ENCODE measurements around the gene WFIKKN2. TPM values are rescaled to one million over a fixed set of nuclear protein-coding genes. Genes with fewer than 3 reads are reported as not detected.

WFIKKN2 gene
- total RNA-seq, 1 experiment from 2014 or later: not detected

DNA sequence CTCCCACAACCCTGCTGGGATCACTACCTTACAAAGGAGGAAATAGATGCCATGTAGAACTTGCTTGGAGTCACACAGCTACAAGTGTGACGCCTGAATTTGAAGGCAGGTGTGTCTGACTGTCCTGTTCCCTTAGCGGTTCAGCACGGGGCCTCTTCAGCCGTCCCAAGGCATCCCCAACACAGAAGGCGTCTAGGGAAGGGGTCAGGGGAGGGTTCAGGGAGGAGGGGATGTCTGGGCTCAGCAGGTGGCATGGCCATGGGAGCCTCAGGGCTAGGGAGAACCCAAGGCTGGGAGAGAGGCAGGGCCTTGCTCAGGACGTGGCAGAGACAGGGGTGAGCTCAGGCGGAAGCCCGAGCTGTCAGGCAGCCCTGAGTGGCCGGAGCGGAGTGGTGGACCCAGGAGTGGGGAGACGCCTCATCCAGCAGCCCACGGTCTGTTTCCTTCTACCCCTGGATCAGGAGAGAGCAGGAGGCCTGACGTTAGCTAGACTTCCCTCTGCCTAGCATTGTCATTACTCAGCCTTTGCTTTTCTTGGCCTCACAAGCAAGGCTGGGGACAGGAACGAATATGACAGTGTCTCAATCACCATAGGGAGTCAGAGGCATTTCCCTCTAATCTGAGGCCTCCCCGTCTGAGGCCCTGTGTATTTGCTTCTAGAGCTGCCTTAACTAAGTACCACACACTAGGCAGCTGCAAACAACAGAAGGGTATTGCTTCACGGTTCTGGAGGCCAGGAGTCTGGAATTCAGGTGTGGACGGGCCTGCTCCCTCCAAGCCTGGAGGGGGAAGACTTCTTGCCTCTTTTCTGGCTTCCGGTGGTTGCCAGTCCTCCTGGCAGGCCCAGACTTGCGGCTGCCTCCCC lies 36.7 kb upstream of the WFIKKN2 start:
- Histone ChIP-seq H3K9ac (ENCODE audit: low read length) (no peak overlapping the region), H3K27ac (ENCODE audit: low read length) (no peak overlapping the region), H3K79me2 (ENCODE audit: low read length) (no peaks in the 10 kb centered on the region), H3F3A (ENCODE audit: low read length, unreplicated experiment) (no peaks in the 10 kb centered on the region), H2AFZ (ENCODE audit: low read length) (no peak overlapping the region), H3K9me3 (ENCODE audit: low read length) (no peaks in the 10 kb centered on the region), H3K4me1 (ENCODE audit: insufficient read depth, low read length) (no peaks in the 10 kb centered on the region), H3K27me3 (ENCODE audit: low read length) (no peaks in the 10 kb centered on the region), H3K4me3 (ENCODE audit: low read length) (no peak overlapping the region), H3K9me2 (replicated peaks; ENCODE audit: low read length) (no peaks in the 10 kb centered on the region), H3K36me3 (ENCODE audit: low read depth, low read length) (no peaks in the 10 kb centered on the region), H4K20me1 (ENCODE audit: low read length) (no peaks in the 10 kb centered on the region), H3K4me2 (ENCODE audit: low read length) (no peak overlapping the region)
- DNase-seq (no peak), ATAC-seq (peak; percentile 26; the same call in 1 of the 2 replicates)
- no TSS peak for BruUV-seq (replicated peaks)
- ChIA-PET CTCF (interaction anchor here (0.5 kb wide), 1 partner anchor 294 kb away, joined by 12 read pairs; no protein-coding TSS in a partner anchor), POLR2A (ENCODE audit: unreplicated experiment) (no interaction called here)
- intact Hi-C loops (cut with micrococcal nuclease): no loop called here
- TF ChIP-seq EZH2phosphoT487 (IDR thresholded peaks at IDR 0.05; ENCODE audit: borderline replicate concordance, low read length): no peak
- TF ChIP-seq, protein P1, sequence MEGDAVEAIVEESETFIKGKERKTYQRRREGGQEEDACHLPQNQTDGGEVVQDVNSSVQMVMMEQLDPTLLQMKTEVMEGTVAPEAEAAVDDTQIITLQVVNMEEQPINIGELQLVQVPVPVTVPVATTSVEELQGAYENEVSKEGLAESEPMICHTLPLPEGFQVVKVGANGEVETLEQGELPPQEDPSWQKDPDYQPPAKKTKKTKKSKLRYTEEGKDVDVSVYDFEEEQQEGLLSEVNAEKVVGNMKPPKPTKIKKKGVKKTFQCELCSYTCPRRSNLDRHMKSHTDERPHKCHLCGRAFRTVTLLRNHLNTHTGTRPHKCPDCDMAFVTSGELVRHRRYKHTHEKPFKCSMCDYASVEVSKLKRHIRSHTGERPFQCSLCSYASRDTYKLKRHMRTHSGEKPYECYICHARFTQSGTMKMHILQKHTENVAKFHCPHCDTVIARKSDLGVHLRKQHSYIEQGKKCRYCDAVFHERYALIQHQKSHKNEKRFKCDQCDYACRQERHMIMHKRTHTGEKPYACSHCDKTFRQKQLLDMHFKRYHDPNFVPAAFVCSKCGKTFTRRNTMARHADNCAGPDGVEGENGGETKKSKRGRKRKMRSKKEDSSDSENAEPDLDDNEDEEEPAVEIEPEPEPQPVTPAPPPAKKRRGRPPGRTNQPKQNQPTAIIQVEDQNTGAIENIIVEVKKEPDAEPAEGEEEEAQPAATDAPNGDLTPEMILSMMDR (conservative IDR thresholded peaks at IDR 0.05; ENCODE audit: low read depth, low read length): no peak
- TF ChIP-seq EZH2 (IDR thresholded peaks at IDR 0.05; ENCODE audit: low read length, unreplicated experiment): no peak

DNA sequence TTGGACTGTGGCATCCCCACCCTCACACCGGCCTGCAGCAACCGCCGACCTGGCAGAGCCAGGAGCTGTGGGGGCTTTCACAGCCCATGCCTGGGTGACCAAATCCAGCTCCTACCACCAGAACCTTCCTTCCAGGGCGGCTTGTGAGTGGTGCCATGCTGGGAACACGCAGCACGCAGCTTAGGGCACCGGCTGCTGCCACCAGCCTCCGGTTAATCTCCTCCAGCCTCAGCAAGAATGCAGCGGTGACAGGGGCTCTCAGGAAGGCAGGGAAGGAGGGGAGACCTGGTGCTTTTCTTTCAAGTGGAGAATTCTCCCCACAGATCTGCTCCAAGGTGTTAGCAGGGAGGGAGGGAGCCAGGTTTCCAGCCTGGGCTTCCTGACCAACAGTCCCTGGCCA lies 35.8 kb upstream of the WFIKKN2 start:
- H3K4me3 ChIP-seq (ENCODE audit: low read length): no peak overlapping the region
- no peaks in the 10 kb centered on the region for H3F3A ChIP-seq (ENCODE audit: low read length, unreplicated experiment)
- TF ChIP-seq, protein P1 (conservative IDR thresholded peaks at IDR 0.05; ENCODE audit: low read depth, low read length): no peak
- TF ChIP-seq EZH2 (IDR thresholded peaks at IDR 0.05; ENCODE audit: low read length, unreplicated experiment) (no peak), EZH2phosphoT487 (IDR thresholded peaks at IDR 0.05; ENCODE audit: borderline replicate concordance, low read length) (no peak)
- no peaks in the 10 kb centered on the region for H3K9me2 ChIP-seq (replicated peaks; ENCODE audit: low read length)
- intact Hi-C loops (cut with micrococcal nuclease): no loop called here
- no peak overlapping the region for H3K4me2 ChIP-seq (ENCODE audit: low read length)
- DNase-seq: no peak
- H3K9ac ChIP-seq (ENCODE audit: low read length): no peak overlapping the region
- H4K20me1 ChIP-seq (ENCODE audit: low read length): no peaks in the 10 kb centered on the region
- no peaks in the 10 kb centered on the region for H3K9me3 ChIP-seq (ENCODE audit: low read length)
- H3K27ac ChIP-seq (ENCODE audit: low read length): no peak overlapping the region
- no peaks in the 10 kb centered on the region for H3K4me1 ChIP-seq (ENCODE audit: insufficient read depth, low read length)
- no peaks in the 10 kb centered on the region for H3K36me3 ChIP-seq (ENCODE audit: low read depth, low read length)
- POLR2A ChIA-PET (ENCODE audit: unreplicated experiment): no interaction called here
- no peaks in the 10 kb centered on the region for H3K27me3 ChIP-seq (ENCODE audit: low read length)
- CTCF ChIA-PET: interaction anchor here (0.5 kb wide), 1 partner anchor 16 kb away, joined by 4 read pairs; no protein-coding TSS in a partner anchor
- H3K79me2 ChIP-seq (ENCODE audit: low read length): no peaks in the 10 kb centered on the region
- no peak for ATAC-seq
- BruUV-seq (replicated peaks): no TSS peak
- no peak overlapping the region for H2AFZ ChIP-seq (ENCODE audit: low read length)

DNA sequence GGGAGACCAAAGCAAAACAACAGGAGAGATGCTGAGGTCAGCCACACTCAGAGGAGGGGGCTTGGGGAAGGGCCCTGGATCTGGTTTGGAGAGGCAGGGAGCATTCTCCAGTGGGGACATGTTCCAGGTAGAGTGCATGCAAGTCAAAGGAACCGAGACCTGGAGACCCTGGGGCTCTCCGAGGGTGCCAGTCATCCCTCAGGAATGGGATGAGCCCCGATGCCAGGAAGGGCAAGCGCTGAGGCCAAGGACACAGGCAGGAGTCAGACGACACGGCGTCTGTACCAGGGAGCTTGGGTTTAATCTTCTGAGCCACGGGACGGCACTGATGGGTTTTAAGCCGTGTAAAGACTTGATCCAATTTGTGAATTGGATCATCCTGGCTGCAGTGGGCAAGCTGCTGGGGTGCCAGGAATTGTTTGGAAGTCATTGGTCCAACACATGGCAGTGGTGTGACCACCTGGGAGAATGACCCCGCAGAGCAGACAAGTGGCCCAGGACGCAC lies 35.1 kb upstream of the WFIKKN2 start:
- POLR2A ChIA-PET (ENCODE audit: unreplicated experiment): no interaction called here
- CTCF ChIA-PET: no interaction called here
- no peak for ATAC-seq

More for the DNA sequence above, 35.1 kb upstream of the WFIKKN2 start:
- no peak overlapping the region for H2AFZ ChIP-seq (ENCODE audit: low read length)
- H3K9me2 ChIP-seq (replicated peaks; ENCODE audit: low read length): no peaks in the 10 kb centered on the region
- H3K79me2 ChIP-seq (ENCODE audit: low read length): no peaks in the 10 kb centered on the region
- no peak for DNase-seq
- no peak overlapping the region for H3K4me2 ChIP-seq (ENCODE audit: low read length)
- intact Hi-C loops (cut with micrococcal nuclease): no loop called here
- H3K27ac ChIP-seq (ENCODE audit: low read length): no peak overlapping the region
- no peaks in the 10 kb centered on the region for H3K36me3 ChIP-seq (ENCODE audit: low read depth, low read length)
- no peaks in the 10 kb centered on the region for H4K20me1 ChIP-seq (ENCODE audit: low read length)
- no TSS peak for BruUV-seq (replicated peaks)
- H3K4me3 ChIP-seq (ENCODE audit: low read length): no peak overlapping the region
- H3F3A ChIP-seq (ENCODE audit: low read length, unreplicated experiment): no peaks in the 10 kb centered on the region
- no peak overlapping the region for H3K9ac ChIP-seq (ENCODE audit: low read length)
- no peaks in the 10 kb centered on the region for H3K27me3 ChIP-seq (ENCODE audit: low read length)
- TF ChIP-seq EZH2phosphoT487 (IDR thresholded peaks at IDR 0.05; ENCODE audit: borderline replicate concordance, low read length): no peak
- TF ChIP-seq, protein P1 (conservative IDR thresholded peaks at IDR 0.05; ENCODE audit: low read depth, low read length): no peak
- no peak for TF ChIP-seq EZH2 (IDR thresholded peaks at IDR 0.05; ENCODE audit: low read length, unreplicated experiment)
- H3K9me3 ChIP-seq (ENCODE audit: low read length): no peaks in the 10 kb centered on the region
- no peaks in the 10 kb centered on the region for H3K4me1 ChIP-seq (ENCODE audit: insufficient read depth, low read length)

Data from PC-3 (cell line).